ENCODE data around the gene EFCAB9.

- TF ChIP-seq MAX (IDR thresholded peaks at IDR 0.05) (no peak), RAD21 (IDR thresholded peaks at IDR 0.05; ENCODE audit: low read depth) (no peak), CTCF (IDR thresholded peaks at IDR 0.05 in 2 of 3, conservative IDR thresholded peaks at IDR 0.05 in 1 of 3; ENCODE audit: borderline replicate concordance in 1 of 3, insufficient read depth in 1 of 3, low read depth in 2 of 3, low read length in 2 of 3) (no peak), POLR2A (IDR thresholded peaks at IDR 0.05; ENCODE audit: borderline replicate concordance, extremely low read depth, insufficient read depth, insufficient read length) (no peak), EZH2phosphoT487 (IDR thresholded peaks at IDR 0.05; ENCODE audit: borderline replicate concordance) (no peak), TCF7L2 (IDR thresholded peaks at IDR 0.05; ENCODE audit: borderline replicate concordance, extremely low read depth, insufficient read depth, insufficient read length) (no peak), REST (IDR thresholded peaks at IDR 0.05; ENCODE audit: low read depth) (no peak), ATF3 (IDR thresholded peaks at IDR 0.05) (no peak), SP1 (IDR thresholded peaks at IDR 0.05; ENCODE audit: low read depth) (no peak), EZH2 (IDR thresholded peaks at IDR 0.05) (no peak), SIN3A (IDR thresholded peaks at IDR 0.05; ENCODE audit: low read depth) (no peak), POLR2AphosphoS5 (IDR thresholded peaks at IDR 0.05; ENCODE audit: low read depth, low read length) (no peak), ELF1 (IDR thresholded peaks at IDR 0.05; ENCODE audit: borderline replicate concordance, low read depth) (no peak), SRF (IDR thresholded peaks at IDR 0.05; ENCODE audit: low read depth) (no peak)
Observed at GRCh38 chr5:172189693-172190296, 4.2 kb upstream of the EFCAB9 start.
